TTC549 (cell line): Measurements from ENCODE around the gene COL27A1.

Experiments used
- FAIRE-seq: peaks from 2 replicates; lab custom pipeline; 2012; peaks lifted over from hg19 to GRCh38; lab: Jason Lieb, UNC

The COL27A1 gene

GRCh38 chr9:114248299-114248707 is 93.0 kb downstream of the COL27A1 start:
- FAIRE-seq = no peak

GRCh38 chr9:114249424-114250234 is 94.3 kb downstream of the COL27A1 start:
- FAIRE-seq = no peak

DNA sequence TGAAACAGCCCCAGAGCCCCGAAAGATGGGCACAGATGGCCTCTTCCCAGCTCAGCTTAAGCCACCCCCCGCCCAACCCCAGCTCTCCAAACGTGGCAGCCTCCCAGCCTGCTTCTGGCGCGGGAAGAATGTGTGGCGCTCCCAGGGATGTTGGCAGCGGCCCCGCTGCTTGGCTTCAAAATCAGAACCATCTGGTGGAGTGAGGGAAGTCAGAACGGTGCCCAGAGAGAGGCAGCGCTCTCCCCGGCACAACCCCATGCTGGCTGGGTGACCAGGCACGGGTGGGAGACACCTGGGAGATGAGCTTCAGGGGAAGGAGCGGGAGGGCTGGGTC is 94.9 kb downstream of the COL27A1 start:
- FAIRE-seq = no peak

GRCh38 chr9:114250648-114251047 is 95.3 kb downstream of the COL27A1 start:
- no peak for FAIRE-seq

DNA sequence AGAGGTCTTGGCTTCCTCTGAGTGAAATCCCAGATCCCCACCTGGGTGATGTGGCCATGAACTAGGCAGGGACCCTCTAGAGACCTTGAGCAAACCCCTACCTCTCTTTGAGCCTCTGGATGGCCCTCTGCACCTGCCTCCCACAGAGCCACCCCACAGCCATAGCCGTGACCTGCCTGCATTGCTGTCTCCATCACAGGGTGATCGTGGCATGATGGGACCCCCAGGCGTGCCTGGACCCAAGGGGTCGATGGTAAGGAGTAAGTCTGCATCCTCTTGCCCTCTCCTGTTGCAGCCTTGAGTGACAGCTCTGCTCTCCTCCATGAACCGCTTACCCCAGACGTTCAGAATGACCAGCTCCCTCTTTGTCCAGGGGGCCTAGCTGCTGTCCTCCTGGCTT is 97.1 kb downstream of the COL27A1 start:
- FAIRE-seq = no peak

DNA sequence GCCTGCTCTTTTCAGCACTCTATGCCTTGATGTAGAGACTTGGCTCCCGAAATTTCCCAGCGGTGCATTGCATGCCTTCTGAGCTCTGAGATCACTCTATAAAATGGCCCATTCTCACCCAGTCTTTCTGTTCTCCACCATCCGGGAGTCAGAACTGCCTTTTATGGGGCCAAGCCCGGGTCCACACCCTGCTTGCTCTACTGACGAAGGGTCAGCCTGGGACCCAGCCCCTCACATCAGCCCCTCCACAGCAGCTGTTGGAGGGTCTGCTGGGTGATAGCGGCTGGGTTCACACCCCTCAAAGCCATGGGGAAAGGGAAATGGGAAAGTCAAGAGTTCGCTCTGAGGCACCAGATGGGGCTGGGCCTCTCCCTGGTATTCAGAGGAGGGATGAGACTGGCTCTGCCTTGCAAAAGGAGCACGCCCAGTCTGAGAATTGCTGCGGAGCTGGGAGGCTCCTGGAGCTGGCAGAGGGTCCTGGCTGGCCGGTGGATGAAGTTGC is 101.5 kb downstream of the COL27A1 start:
- FAIRE-seq = no peak

- no peak for FAIRE-seq
These were observed 102.9 kb downstream of the COL27A1 start for GRCh38 chr9:114258218-114258617.

DNA sequence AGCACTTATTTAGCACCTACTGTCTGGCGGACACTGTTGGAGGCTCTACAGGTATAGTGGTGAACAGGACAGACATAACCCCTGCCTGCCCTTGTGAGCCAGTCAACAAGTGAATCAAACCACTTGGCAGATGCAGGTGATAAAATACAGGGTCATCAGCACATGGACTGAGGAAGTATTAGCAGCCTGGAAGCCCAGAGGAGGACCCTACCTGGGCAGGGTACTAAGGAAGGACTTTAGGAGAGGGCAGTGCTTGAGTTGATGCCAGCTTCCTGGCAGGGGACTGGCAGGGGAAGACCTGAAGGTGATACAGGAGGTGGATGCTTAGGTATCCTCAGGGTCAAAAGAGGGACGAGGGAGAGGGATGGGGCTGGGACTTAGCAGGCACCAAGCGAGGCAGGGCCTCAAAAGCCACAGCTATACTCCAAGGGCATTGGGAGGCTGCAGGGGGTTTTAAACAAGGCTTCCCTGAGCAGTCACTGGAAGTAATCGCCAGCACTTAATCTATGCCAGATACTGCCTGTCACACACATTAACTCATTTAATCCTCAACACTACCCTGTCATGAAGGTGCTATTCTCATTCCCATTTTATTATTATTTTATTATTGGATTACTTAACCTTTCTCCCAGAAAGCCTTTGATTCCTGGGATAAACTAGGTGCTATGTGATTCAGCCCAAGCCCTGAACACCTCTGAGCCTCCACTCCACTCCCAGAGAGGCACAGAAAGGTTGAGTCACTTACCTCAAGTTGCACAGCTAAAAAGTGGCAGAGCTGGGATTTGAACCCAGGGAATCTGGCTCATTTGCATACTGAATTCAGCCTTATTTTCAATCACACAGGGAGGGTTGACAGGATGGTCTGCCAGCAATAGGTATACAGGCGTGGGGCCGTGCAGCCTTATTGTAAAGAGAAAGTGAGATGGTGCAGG is 103.8 kb downstream of the COL27A1 start:
- no peak for FAIRE-seq

GRCh38 chr9:114259798-114260523 is 104.6 kb downstream of the COL27A1 start:
- no peak for FAIRE-seq

- FAIRE-seq = no peak
These were observed 105.7 kb downstream of the COL27A1 start for GRCh38 chr9:114261026-114261425.

- FAIRE-seq = no peak
These were observed 106.7 kb downstream of the COL27A1 start for GRCh38 chr9:114261987-114262386.

DNA sequence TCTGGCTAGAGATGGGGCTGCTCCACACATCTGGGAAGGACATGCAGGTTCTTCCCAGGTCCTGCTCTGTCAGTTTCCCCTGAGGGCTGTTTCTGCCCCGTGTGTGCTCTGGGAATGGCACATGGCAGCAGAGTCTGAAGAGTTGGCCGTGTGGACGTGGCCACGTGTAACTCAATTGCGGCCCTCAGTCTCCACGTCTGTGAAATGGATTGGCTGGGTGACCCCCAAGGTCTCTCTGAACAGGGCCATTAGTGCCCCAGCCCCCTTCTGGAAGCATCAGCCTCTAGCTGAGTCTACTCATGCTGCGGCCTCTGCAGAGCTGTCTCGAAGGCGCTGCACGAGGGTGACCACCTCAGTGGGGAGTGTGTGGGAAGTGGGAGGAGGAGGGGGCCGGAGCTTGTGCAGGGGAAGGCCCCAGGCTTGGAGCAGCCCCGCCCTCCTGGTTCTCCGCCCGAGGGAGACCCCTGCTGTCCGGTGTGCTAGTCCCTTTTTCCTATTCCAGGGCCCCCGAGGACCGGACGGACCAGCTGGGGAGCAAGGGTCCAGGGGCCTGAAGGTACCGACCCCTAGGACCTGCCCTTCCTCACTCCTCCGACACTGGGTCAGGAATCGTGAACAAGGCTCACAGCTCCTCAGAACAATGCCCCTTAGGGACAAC is 108.6 kb downstream of the COL27A1 start:
- FAIRE-seq = no peak

GRCh38 chr9:114264806-114265550 is 109.6 kb downstream of the COL27A1 start:
- no peak for FAIRE-seq

GRCh38 chr9:114266969-114267368 is 111.6 kb downstream of the COL27A1 start:
- FAIRE-seq = no peak

- FAIRE-seq = no peak
These were observed 113.7 kb downstream of the COL27A1 start for GRCh38 chr9:114269023-114269422.

- no peak for FAIRE-seq
These were observed 115.0 kb downstream of the COL27A1 start for GRCh38 chr9:114270120-114270975.

GRCh38 chr9:114271556-114272510 is 116.5 kb downstream of the COL27A1 start:
- no peak for FAIRE-seq

GRCh38 chr9:114272739-114273431 is 117.5 kb downstream of the COL27A1 start:
- FAIRE-seq = no peak
